Ishikawa (cell line): ENCODE measurements around the gene PAFAH2.

Experiments
- CEBPB ChIP-seq: IDR thresholded peaks from 2 replicates; pipeline ENCODE4 v1.6.1; 2012
- EGR1 ChIP-seq: IDR thresholded peaks from 2 replicates; pipeline ENCODE4 v1.6.1; 2012
- EP300 ChIP-seq: IDR thresholded peaks from 2 replicates; pipeline ENCODE4 v1.6.1; 2012; ENCODE audit warnings: borderline replicate concordance
- FOXM1 ChIP-seq: IDR thresholded peaks from 2 replicates; pipeline ENCODE4 v1.6.1; 2012; ENCODE audit warnings: low read depth, borderline replicate concordance
- MAX ChIP-seq: IDR thresholded peaks from 2 replicates; pipeline ENCODE4 v1.6.1; 2012
- NFIC ChIP-seq: IDR thresholded peaks from 2 replicates; pipeline ENCODE4 v1.6.1; 2012
- RAD21 ChIP-seq: IDR thresholded peaks from 2 replicates; pipeline ENCODE4 v1.6.1; 2012; ENCODE audit warnings: low read depth
- REST ChIP-seq: IDR thresholded peaks from 2 replicates; pipeline ENCODE4 v1.6.1; 2012; ENCODE audit warnings: low read depth, mild to moderate bottlenecking
- TAF1 ChIP-seq: IDR thresholded peaks from 2 replicates; pipeline ENCODE4 v1.6.1; 2012; ENCODE audit warnings: low read depth, mild to moderate bottlenecking
- TCF12 ChIP-seq: IDR thresholded peaks from 2 replicates; pipeline ENCODE4 v1.6.1; 2012; ENCODE audit warnings: low read depth
- TEAD4 ChIP-seq: IDR thresholded peaks from 2 replicates; pipeline ENCODE4 v1.6.1; 2012
- YY1 ChIP-seq: IDR thresholded peaks from 2 replicates; pipeline ENCODE4 v1.6.1; 2012; ENCODE audit warnings: low read depth
- ZBTB7A ChIP-seq: IDR thresholded peaks from 2 replicates; pipeline ENCODE4 v1.6.1; 2012; ENCODE audit warnings: low read depth
- TF ChIP-seq, protein P1 (sequence below): IDR thresholded peaks from 2 replicates; pipeline ENCODE4 v1.6.1; 2012

Gene PAFAH2

GRCh38 chr1:25994402-25995150 lies 3.3 kb downstream of the PAFAH2 start:
- TF ChIP-seq MAX (no peak), RAD21 (no peak), NFIC (no peak), YY1 (no peak), FOXM1 (no peak), ZBTB7A (no peak), TAF1 (no peak), EGR1 (no peak), EP300 (no peak)
- TF ChIP-seq, protein P1, sequence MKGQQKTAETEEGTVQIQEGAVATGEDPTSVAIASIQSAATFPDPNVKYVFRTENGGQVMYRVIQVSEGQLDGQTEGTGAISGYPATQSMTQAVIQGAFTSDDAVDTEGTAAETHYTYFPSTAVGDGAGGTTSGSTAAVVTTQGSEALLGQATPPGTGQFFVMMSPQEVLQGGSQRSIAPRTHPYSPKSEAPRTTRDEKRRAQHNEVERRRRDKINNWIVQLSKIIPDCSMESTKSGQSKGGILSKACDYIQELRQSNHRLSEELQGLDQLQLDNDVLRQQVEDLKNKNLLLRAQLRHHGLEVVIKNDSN = no peak

GRCh38 chr1:25993197-25993951 lies 4.5 kb downstream of the PAFAH2 start:
- TF ChIP-seq EP300 (no peak), TCF12 (no peak), ZBTB7A (no peak), TEAD4 (no peak)
- TF ChIP-seq, protein P1 = no peak

DNA sequence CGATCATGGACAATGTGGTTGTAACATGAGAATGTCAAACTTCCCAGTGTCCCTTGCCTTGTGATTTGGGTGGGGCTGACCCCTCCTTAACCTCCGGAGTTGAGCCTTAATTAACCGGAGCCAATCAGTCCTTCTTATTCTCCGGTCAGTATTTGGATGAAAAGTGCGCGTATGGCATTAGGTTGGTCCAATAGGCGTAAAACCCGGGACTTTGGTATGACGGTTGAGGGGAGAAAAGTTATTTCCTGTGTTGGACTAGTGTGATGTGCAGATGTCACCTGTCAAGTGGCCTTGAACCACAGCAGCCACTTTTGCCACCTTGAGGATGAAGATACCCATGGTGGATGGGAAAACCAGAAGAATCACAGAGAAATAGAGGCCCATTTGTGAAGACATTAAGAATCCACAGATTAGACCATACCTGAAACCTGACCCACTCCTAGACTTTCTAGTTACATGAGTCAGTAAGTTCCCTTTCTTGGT lies 5.1 kb downstream of the PAFAH2 start:
- no peak for TF ChIP-seq EGR1
- TF ChIP-seq CEBPB = no peak
- TF ChIP-seq MAX = no peak
- TF ChIP-seq NFIC = no peak
- no peak for TF ChIP-seq TEAD4
- no peak for TF ChIP-seq TCF12
- TF ChIP-seq YY1 = no peak

DNA sequence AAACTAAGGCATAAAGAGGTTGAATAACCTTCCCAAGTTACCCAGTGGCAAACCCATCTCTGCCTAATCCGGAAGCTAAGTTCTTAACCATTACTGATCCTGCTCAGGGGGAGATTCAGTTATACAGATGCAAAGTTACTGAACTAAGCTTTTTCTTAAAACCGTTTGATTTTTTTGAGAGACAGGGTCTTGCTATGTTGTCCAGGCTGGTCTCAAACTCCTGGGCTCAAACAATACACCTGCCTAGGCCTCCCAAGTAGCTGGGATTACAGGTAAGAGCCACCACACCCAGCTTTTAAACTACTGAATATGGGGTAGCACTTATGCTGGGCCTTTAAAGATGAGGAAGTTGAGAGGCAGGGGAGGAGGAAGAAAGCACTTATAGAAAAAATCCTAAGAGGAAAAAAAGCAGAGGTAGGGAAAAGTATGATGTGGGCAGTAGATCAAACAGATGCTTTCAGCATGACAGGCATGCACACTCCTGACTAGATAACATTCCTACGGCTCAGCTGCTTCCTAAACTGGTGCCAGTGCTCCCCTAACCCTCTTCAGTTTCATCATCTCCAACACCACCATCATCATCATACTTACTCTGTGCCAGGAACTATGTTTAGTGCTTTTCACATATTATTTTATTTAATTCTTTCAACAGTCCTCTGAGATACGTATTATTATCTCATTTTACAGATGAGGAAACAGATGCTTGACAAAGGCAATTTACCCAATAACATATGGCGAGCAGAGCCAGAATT lies 5.8 kb downstream of the PAFAH2 start:
- TF ChIP-seq RAD21 = no peak

- TF ChIP-seq ZBTB7A (no peak), CEBPB (no peak), REST (no peak), EP300 (no peak), TAF1 (no peak), NFIC (no peak), TEAD4 (no peak)
These were observed 7.0 kb downstream of the PAFAH2 start for GRCh38 chr1:25990702-25991395.

DNA sequence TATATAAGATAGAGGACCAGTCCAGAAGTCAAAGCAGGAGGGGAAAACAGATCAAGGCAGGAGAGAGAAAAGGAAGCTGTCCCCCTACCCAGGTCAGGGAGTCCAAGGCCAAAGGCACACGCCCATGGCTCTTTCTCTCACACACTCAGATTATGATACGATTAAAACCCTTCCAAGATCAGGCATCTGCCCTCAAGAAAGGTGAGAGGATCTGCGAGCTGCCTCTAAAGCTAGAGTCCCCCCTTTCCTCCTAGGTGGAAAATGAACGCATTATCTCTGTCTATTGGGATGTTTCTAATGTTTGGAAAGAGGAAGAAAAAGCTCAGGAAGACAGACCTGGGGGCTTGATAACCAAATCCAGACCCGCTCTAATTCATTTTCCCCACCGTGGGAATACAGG lies 7.6 kb downstream of the PAFAH2 start:
- no peak for TF ChIP-seq TCF12
- no peak for TF ChIP-seq RAD21
- no peak for TF ChIP-seq NFIC
- no peak for TF ChIP-seq ZBTB7A
- TF ChIP-seq EP300 = no peak
- TF ChIP-seq MAX = no peak
- TF ChIP-seq, protein P1 = no peak
- no peak for TF ChIP-seq TEAD4
- no peak for TF ChIP-seq YY1
- no peak for TF ChIP-seq TAF1
- TF ChIP-seq REST = no peak
- TF ChIP-seq CEBPB = no peak
- TF ChIP-seq FOXM1 = no peak
- no peak for TF ChIP-seq EGR1
